Germinal center (tissue), 1 donor: ENCODE results near the gene ZNRF1.
"Not testable (repeated sequence)": the region's sequence is repeated elsewhere in the genome, so short reads cannot be mapped to it uniquely, and the experiment has no call there.

Source experiments
- DNase-seq: peaks from one replicate; pipeline ENCODE4 v3.0.0; 2012; ENCODE audit warnings: mixed read lengths, low spot score

The ZNRF1 gene

DNA sequence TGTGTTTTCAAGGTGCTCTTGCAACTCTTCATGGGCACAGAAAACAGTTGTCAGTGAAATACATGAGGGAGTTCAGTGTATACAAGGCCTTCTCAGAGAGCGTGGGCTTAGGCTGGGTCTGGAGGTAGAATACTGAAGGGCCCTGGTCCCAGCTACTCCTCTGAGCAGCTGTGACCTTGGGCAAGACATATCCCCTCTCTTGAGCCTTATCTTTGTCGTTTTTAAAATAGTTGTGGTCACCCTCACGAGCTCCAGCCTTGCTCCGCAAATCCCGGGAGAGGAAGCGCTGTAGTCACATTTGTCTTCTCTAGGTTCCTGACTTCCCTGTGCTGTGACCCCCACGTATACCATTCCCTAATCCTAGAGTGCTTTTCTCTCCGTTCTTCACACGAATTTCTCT lies 3.6 kb downstream of the ZNRF1 start:
- no peak for DNase-seq

GRCh38 chr16:75003931-75004330 lies 5.1 kb downstream of the ZNRF1 start:
- DNase-seq: no peak

GRCh38 chr16:75004460-75004859 lies 5.6 kb downstream of the ZNRF1 start:
- DNase-seq: no peak

GRCh38 chr16:75005697-75006096 lies 6.9 kb downstream of the ZNRF1 start:
- no peak for DNase-seq

DNA sequence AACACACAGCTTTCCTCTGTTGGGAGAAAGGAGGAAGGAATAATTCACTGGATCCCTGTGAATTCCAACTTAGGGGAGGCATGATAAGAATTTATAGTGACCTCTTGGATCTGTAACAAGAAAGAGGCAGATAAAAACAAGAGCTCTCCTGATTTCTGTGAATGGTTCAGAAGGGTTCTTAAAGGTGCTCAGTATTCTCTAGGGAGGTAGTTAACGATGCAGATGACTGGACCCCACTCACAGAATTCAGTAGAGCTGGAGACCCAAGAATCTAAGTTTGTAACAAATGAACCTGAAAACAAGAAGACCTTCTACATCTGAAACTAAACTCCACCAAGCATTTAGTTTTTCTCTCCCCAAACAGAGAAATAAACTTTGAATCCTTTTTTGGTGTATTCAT lies 8.6 kb downstream of the ZNRF1 start:
- DNase-seq: no peak

GRCh38 chr16:75010427-75010826 lies 11.6 kb downstream of the ZNRF1 start:
- no peak for DNase-seq

- DNase-seq: no peak
Measured at GRCh38 chr16:75011634-75012307, 12.9 kb downstream of the ZNRF1 start.

DNA sequence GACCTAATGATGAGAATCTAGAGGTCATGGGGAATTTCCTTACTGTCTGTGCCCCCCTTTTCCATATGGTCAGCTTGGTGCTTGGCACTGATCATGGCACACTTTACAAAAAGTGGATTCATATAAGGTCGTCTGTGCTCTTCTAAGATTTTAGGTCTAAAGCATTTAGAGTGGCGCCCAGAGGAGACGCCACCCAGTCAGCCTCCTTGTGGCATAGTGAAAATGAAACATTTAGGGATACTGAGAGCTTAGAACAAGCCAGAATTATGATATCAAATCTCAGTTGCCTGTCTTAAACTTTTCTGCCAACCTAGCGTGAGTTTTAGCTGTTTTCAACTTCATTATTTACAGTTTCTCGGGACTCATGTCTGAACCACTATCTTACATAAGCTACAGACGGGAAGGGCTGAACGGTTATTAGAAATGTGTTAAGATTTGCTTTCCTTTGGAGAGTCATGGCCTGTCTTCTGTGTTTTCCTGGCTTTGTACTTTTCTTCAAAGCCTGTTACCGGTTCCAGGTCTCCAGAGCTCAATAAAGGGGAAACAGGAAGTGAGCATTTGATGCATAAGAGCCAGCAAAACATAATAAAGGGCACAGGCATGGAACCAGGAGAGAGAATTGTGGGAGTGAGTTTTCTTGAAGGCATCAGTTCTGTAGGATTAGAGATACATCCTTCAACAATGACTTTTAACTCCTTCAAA lies 13.7 kb downstream of the ZNRF1 start:
- no peak for DNase-seq

DNA sequence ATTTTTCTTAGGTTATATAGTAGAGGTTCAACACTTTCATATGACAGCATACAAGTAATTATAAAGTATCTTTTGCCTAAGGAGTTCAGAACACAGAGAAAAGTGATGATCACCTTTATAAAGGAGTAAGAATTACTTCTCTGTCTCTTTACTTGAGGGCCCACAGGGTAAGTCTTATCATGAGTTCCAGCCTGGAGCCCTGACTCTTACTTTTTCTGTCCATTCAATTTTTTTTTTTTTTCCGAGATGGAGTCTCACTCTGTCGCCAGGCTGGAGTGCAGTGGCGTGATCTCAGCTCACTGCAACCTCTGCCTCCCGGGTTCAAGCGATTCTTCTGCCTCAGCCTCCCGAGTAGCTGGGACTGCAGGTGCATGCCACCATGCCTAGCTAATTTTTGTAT lies 14.3 kb downstream of the ZNRF1 start:
- DNase-seq: not testable (repeated sequence)

DNA sequence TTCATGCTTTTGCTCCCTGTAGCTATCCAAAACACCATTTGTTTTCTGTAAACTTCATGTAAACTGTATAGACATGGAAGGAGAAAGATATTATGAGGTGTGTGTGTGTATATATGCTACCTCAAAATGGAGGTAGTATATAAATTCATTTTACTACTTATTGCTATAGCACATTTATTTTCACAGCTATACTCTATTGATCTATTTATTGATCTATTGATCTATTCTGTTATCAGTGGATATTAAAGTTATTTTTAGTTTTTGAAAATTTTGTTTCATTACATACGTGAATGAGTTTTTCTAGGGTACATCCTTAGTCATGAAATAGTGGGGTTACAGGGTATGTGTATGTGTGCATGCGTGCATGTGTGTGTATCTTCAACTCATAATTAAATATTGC lies 15.5 kb downstream of the ZNRF1 start:
- no peak for DNase-seq

GRCh38 chr16:75016451-75017081 lies 17.7 kb downstream of the ZNRF1 start:
- not testable (repeated sequence) for DNase-seq

DNA sequence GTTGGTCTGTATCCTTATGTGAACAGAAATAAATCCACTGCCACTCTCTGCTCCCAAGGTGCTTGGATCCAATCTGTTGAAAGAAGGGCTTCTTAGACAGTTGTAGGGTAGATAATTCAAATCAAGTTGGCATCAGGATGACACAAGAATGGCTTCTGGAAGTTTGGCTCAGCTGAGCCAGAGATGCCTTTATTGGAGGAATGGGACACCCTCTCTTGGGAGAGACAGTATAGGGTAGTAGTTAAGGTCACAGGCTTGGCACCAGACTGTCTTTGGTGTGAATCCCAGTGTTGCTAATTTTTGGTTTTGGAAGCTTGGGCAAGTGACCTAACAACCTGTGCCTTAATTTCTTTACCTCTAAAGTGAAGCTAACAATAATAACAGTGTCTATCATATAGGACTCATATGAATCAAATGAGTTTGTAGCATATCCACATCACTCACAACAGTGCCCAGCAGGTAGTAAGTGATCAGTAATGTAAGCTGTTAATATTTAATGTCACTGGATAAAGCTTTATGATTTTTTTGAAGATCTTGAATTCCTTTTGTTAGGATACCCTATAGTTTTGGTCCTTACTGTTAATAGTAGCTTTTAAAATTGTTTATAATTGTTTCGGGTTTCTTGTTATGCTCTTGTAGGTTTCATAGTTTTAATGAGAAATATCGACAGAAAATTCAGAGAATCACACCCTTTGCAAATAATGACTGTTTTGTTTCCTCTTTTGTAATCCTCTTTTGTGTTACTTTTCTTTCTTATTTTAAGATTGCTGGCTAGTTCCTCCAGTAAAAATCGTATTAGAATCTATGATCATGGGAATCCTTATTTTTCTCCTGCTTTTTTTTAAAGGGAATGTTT lies 19.1 kb downstream of the ZNRF1 start:
- no peak for DNase-seq

GRCh38 chr16:75019007-75019406 lies 20.2 kb downstream of the ZNRF1 start:
- DNase-seq: no peak

- DNase-seq: no peak
Measured at GRCh38 chr16:75019586-75019985, 20.8 kb downstream of the ZNRF1 start.

GRCh38 chr16:75021410-75021809 lies 22.6 kb downstream of the ZNRF1 start:
- DNase-seq: no peak

GRCh38 chr16:75022567-75022966 lies 23.7 kb downstream of the ZNRF1 start:
- no peak for DNase-seq

- no peak for DNase-seq
Measured at GRCh38 chr16:75023009-75023408, 24.2 kb downstream of the ZNRF1 start.

DNA sequence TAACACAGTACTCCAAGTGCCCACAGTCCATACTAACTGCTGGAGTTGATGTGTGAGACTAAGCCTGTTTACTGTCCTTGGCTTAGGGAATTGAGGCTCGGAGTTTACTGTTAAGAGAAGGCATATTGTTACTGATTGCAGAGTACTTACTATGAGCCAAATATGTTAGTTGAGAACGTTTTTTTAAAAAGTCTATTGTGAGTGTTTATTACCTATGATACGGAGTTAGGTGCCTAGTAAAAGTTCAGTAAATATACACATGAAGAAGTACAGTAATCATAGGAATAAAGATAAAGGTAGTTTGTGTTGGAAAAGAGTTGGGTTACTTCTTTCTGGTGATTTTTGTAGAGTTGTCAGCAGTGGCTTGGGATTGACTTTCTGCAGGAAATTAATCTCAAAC lies 25.4 kb downstream of the ZNRF1 start:
- no peak for DNase-seq

GRCh38 chr16:75024594-75024993 lies 25.8 kb downstream of the ZNRF1 start:
- no peak for DNase-seq

DNA sequence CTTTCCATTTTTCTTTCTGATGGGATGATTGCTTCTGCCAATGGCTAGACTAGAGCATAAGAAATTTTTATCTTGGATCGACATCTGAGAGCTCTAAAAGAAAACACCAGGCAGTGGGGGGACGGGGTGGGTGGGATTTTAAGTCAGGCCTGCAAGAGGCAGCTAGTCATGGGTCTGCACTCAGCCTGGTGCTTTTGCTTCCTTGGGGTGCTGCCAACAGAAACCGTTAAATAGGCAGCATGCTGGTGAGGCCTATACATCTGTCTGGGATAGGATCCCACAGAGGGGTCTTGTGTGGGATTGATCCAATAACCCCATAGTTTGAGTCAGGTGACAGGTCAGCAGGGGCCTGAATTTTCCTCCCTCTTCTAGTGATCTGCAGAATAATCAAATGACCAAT lies 26.9 kb downstream of the ZNRF1 start:
- DNase-seq: no peak

GRCh38 chr16:75026239-75026891 lies 27.5 kb downstream of the ZNRF1 start:
- not testable (repeated sequence) for DNase-seq

DNA sequence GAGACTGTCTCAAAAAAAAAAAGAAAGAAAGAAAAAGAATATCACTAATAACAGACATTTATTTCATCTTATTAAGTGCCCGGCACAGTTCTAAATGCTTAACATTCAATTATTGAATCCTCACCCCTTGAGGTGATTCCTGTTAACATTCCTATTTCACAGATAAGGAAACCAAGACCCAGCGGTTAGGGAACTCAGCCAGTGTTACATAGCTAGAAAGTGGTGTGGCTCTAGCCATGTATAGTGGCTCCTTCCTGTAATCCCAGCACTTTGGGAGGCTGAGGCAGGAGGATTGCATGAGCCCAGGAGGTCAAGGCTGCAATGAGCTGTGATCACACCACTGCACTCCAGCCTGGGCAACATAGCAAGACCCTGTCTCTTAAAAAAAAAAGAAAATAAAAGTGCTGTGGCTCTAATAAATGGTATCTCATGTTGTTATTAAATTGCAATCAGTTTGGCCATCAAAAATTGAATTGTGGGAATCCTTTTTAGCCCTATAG lies 28.1 kb downstream of the ZNRF1 start:
- DNase-seq: no peak
